Astrocyte of the cerebellum (primary cell): ENCODE results near the gene CDKL4.
"Not testable (repeated sequence)": the region's sequence is repeated elsewhere in the genome, so short reads cannot be mapped to it uniquely, and the experiment has no call there.

Experiments
- DNase-seq: peaks from one replicate; pipeline ENCODE4 v3.0.0-alpha.2; 2011; ENCODE audit warnings: low read depth
- H3K4me3 ChIP-seq: 2 replicates; pipeline ENCODE4 v1.5.1; 2011; ENCODE audit warnings: mild to moderate bottlenecking, low read depth, low read length, moderate library complexity
- in situ Hi-C: cut with HindIII; loops from 2 replicates; pipeline ENCODE4 v1.10.0; 2017; ENCODE audit warnings: low sequenced_read_pairs
- TF ChIP-seq, protein P1 (sequence below): IDR thresholded peaks from 2 replicates; pipeline ENCODE4 v1.5.1; 2012; ENCODE audit warnings: low read length, low read depth, moderate library complexity, mild to moderate bottlenecking; ENCODE audit errors: missing control alignments

The CDKL4 gene

DNA sequence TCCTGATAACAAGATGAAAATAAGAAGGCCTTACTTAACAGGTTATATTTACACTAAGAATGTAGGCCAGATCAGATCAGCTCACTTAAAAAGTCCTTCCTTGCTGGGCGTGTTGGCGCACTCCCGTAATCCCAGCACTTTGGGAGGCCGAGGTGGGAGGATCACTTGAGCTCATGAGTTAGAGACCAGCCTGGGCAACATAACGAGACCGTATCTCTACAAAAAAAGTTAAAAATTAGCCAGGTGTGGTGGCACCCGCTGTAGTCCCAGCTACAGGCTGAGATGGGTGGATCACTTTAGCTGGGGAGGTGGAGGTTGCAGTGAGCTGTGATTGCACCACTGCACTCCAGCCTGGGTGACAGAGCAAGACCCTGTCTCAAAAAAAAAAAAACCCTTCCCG lies 69.7 kb downstream of the CDKL4 start:
- no peak for DNase-seq
- H3K4me3 ChIP-seq = no peak overlapping the region
- TF ChIP-seq, protein P1, sequence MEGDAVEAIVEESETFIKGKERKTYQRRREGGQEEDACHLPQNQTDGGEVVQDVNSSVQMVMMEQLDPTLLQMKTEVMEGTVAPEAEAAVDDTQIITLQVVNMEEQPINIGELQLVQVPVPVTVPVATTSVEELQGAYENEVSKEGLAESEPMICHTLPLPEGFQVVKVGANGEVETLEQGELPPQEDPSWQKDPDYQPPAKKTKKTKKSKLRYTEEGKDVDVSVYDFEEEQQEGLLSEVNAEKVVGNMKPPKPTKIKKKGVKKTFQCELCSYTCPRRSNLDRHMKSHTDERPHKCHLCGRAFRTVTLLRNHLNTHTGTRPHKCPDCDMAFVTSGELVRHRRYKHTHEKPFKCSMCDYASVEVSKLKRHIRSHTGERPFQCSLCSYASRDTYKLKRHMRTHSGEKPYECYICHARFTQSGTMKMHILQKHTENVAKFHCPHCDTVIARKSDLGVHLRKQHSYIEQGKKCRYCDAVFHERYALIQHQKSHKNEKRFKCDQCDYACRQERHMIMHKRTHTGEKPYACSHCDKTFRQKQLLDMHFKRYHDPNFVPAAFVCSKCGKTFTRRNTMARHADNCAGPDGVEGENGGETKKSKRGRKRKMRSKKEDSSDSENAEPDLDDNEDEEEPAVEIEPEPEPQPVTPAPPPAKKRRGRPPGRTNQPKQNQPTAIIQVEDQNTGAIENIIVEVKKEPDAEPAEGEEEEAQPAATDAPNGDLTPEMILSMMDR = no peak
- in situ Hi-C loops = no loop called here

DNA sequence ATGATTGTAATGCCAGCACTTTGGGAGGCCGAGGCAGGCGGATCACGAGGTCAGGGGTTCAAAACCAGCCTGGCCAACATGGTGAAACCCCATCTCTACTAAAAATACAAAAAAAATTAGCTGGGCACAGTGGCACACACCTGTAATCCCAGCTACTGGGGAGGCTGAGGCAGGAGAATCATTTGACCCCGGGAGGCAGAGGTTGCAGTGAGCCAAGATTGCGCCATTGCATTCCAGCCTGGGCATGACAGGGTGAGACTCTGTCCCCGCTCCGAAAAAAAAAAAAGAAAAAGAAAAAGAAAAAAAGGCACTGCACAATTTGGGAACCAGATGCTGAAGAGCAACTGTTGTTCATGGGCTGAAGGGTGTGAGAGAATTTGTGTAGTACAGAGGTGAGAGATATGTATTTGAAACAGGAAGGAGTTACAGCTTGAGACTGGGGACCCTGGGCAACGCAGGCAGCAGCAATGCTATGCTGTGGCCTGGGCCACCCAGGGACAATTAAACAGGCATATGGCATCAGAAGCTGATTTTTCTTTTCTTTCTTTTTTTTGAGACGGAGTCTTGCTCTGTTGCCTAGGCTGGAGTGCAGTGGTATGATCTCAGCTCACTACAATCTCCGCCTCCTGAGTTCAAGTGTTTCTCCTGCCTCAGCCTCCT lies 71.6 kb downstream of the CDKL4 start:
- DNase-seq, in situ Hi-C loops, H3K4me3 ChIP-seq: not testable (repeated sequence)

DNA sequence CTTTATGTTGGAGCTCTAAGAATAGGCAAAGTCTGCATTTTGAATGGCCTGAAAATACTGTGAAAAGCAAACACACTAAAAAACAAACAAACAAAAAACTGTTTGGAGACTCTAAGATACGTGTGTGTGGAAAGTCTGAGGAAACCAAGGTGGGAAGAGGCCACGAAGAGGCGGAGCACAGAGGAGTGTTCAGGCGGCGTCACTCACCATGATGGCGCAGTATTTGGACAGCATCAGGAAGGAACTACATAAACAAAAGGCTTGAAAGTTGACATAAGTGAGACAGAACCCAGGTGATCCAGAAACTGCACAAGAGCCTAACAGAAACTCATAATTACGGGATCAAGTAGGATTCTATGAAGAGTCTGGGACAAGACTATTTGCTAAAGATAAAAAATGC lies 72.1 kb downstream of the CDKL4 start:
- TF ChIP-seq, protein P1 = no peak
- in situ Hi-C loops = no loop called here
- DNase-seq = no peak
- H3K4me3 ChIP-seq = no peak overlapping the region

DNA sequence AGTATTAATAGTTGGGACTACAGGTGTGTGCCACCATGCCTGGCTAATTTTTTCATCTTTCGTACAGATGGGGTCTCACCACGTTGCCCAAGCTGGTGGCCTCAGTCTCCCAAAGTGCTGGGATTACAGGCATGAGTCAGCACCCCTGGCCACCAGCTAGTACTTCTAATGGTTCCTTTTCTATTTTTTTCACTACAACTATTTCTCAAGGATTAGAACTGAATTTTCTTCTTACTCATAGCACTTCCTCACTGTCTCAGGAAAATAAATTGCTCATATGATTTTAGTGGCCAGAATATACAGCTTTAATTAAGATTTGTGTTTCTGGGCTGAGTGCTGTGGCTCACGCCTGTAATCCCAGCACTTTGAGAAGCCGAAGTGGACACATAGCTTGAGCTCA lies 79.7 kb downstream of the CDKL4 start:
- no peak overlapping the region for H3K4me3 ChIP-seq
- in situ Hi-C loops = no loop called here
- TF ChIP-seq, protein P1 = no peak
- DNase-seq = no peak

DNA sequence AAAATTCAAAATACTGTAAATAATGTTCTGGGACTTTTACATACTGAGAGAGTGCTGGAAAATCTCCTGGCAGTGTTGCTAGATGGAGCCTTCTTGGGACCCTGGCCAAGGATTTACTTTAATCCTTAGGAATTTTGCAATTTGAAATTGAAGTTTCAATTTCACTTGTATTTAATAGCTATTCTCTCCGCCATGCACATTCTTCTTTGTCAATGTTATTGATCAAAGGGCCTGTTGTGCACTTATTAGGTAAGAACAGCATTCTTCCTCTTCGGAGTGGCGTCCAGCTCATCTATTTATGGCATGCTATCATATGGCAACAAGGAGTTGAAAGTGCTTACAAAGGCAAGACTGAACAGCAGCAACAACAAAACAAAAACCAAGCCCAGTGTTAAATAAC lies 82.8 kb downstream of the CDKL4 start:
- H3K4me3 ChIP-seq = no peak overlapping the region
- in situ Hi-C loops = no loop called here
- no peak for DNase-seq
- TF ChIP-seq, protein P1 = no peak

DNA sequence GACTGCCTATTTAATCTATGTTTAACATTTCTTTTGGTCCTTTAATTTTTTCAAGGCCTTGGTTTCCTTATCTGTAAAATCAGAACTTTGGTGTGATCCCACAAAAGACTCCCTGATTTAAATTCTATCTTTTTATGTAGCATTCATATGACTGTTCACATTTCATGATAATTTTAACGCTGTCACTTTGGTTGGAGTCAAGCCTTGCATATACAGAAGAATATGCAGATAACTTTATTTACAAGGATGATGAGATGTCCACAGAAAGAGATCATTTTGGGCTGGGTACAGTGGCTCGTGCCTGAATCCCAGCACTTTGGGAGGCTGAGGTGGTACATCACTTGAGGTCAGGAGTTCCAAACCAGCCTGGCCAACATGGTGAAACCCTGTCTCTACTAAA lies 84.5 kb downstream of the CDKL4 start:
- TF ChIP-seq, protein P1 = no peak
- H3K4me3 ChIP-seq = no peak overlapping the region
- in situ Hi-C loops = no loop called here
- DNase-seq = no peak

DNA sequence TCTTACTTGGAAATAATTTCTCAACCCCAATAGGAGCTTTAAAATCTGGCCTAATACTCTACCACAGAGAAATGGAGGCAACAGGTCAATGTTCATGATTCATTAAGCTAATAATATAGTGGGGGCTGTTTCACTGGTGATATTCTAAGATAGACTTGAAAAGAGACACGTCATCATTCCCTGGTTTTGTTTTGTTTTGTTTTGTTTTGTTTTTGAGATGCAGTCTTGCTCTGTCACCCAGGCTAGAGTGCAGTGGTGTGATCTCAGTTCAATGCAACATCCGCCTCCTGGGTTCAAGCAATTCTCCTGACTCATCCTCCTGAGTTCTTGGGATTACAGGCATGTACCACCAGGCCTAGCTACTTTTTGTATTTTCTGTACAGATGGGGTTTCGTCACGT lies 85.4 kb downstream of the CDKL4 start:
- TF ChIP-seq, protein P1 = no peak
- no peak overlapping the region for H3K4me3 ChIP-seq
- in situ Hi-C loops = no loop called here
- DNase-seq = no peak
